SHP77 treated with DMSO at 0.1 percent for 48 hours (cell line): ENCODE data around the gene DPP7.

Experiments used
- DNase-seq: peaks from one replicate; lab custom pipeline; 2025; lab: John Stamatoyannopoulos, UW

Gene DPP7

GRCh38 chr9:137114613-137115393, at the start of gene DPP7:
Gene DPP7, minus strand, starts transcription at chr9:137114733. Its CDS starts 20 bp downstream, at chr9:137114713.
- DNase-seq = no peak

GRCh38 chr9:137163805-137164204, 49.3 kb upstream of the DPP7 start:
- no peak for DNase-seq

GRCh38 chr9:137163365-137163715, 48.8 kb upstream of the DPP7 start:
- no peak for DNase-seq

DNA sequence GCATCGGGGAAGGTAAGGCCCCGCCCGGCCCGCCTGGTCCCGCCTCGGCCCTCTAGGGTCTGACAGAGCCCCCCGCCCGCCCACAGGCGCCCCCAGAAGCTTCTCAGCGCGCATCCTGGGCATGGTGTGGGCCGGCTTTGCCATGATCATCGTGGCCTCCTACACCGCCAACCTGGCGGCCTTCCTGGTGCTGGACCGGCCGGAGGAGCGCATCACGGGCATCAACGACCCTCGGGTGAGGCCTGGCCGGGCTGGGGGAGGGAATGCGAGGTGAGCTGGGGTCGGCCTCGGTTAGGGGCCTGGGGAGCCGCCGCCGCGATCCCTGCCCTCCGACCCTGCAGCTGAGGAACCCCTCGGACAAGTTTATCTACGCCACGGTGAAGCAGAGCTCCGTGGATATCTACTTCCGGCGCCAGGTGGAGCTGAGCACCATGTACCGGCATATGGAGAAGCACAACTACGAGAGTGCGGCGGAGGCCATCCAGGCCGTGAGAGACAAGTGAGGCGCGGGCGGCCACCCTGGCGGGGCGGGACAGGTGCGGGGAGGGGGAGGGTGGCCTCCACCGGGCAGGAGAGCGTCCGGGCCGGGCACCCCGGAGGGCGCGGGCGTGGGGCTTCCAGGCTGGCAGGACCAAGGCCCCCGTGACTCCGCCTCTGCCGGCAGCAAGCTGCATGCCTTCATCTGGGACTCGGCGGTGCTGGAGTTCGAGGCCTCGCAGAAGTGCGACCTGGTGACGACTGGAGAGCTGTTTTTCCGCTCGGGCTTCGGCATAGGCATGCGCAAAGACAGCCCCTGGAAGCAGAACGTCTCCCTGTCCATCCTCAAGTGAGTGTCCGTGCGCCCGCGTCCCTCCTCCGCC, 48.2 kb upstream of the DPP7 start:
- no peak for DNase-seq

DNA sequence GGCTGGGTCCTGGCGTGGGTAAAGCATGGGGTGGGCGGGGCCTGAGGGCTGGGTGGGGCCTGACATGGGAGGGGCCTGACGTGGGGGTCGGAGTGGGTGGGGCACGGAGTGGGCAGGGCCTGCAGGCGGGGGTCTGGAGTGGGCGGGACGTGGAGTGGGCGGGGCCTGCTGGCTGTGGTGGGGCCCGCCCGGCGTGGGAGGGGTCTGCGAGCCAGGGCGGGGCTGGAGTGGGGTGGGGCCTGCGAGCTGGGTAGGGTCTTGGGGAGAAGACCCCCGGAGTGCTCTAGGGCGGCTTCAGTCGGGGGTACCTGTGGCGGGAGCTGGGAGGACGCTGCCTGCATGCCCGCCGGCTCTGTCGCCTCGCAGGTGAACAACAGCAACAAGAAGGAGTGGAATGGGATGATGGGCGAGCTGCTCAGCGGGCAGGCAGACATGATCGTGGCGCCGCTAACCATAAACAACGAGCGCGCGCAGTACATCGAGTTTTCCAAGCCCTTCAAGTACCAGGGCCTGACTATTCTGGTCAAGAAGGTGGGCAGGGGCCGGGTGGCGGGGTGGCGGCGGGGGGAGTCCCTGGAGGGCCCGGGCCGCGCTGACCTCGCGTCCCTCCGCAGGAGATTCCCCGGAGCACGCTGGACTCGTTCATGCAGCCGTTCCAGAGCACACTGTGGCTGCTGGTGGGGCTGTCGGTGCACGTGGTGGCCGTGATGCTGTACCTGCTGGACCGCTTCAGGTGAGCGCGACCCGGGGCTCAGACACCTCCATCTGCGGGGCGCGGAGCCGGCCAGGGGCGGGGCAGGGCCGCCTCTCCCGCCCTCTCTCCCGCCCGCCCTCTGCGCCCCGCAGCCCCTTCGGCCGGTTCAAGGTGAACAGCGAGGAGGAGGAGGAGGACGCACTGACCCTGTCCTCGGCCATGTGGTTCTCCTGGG, 47.3 kb upstream of the DPP7 start:
- no peak for DNase-seq

- DNase-seq = no peak
Observed at GRCh38 chr9:137160716-137161557, 46.4 kb upstream of the DPP7 start.

DNA sequence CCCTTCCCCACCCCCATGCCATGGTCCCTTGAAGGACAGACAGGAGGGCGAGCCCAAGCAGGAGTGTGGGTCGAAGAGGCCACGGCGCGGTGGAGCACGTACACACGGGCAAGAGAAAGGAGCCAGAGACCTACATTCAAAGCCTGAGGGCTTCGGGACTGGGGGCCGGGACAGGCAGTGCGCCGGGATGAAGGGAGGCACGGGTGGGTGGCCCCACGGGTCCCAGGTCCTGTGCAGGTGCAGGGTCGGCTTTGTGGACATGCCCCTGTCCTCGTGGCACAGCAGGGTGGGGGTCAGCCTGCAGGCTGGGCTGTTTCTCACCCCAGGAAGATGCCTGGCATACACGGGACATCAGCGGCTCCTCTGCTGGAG, 45.5 kb upstream of the DPP7 start:
- no peak for DNase-seq

GRCh38 chr9:137159105-137160053, 44.8 kb upstream of the DPP7 start:
- no peak for DNase-seq

- no peak for DNase-seq
Observed at GRCh38 chr9:137158625-137159024, 44.1 kb upstream of the DPP7 start.

- no peak for DNase-seq
Observed at GRCh38 chr9:137157618-137158415, 43.3 kb upstream of the DPP7 start.

GRCh38 chr9:137156567-137157375, 42.2 kb upstream of the DPP7 start:
- no peak for DNase-seq

DNA sequence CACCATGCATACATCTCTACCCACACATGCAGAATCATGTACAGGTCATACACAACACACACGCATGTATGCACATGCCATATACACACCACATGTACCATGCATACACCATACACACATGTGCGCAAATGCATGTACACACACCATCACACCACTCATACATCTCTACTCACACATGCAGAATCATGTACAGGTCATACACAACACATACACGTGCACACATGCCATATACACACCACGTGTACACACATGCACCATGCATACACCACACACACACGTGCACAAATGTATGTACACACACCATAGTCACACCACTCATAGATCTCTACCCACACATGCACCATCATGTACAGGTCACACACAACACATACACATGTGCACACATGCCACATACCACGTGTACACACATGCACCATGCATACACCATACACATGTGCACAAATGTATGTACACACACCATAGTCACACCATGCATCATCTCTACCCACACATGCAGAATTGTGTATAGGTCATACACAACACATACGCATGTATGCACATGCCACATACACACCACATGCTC, 38.4 kb upstream of the DPP7 start:
- no peak for DNase-seq

GRCh38 chr9:137150617-137151457, 36.3 kb upstream of the DPP7 start:
- DNase-seq = peak; percentile 83

DNA sequence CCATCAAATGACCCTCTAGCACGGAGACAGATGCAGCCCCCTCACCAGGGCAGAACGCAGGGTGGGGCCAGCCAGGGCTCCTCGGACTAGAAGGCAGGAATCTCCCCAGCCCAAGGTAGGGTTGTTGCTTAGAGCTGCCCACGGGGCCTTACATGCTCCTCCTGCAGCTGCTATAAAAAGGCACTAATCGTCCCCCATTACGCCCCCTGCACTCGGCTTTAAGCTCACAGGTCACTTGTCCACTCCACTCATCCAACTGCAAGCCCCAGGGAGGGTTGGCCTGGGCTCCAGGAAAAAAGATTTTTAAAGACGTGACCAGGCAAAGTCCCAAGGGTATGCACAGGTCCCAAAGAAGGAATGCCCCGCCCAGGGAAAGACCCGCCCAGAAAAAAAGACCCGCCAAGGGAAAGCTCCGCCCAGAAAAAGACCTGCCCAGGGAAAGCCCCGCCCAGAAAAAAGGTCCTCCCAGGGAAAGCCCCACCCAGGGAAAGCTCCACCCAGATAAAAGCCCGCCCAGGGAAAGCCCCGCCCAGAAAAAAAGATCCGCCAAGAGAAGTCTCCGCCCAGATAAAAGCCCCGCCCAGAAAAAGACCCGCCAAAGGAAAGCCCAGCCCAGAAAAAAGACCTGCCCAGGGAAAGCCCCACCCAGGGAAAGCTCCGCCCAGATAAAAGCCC, 35.5 kb upstream of the DPP7 start:
- peak; percentile 83 for DNase-seq

DNA sequence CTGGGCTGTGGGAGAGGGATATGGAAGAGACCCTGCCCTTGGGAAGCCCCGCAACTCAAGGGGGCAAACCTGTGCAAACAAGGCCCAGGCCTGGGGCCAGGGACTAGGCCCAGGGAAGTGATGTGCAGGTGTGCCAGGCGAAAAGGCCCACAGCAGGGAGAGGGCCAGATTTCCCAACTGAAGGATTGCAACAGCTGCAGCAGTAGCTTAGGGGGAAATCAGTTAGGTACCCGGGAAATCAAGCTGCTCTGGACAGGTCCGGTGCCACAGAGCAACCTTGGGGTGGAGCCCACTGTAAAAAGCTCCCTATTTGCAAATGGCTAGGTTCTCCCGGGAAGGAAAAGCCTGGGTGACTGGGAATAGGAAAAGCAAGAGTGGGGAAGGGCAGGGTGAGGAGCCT, 34.8 kb upstream of the DPP7 start:
- no peak for DNase-seq

GRCh38 chr9:137148661-137149060, 34.1 kb upstream of the DPP7 start:
- no peak for DNase-seq

- DNase-seq = no peak
Observed at GRCh38 chr9:137148242-137148641, 33.7 kb upstream of the DPP7 start.
